AG09309 (cell line): ENCODE measurements around the gene SSBP4.

ENCODE experiments used
- DNase-seq: peaks from one replicate; pipeline ENCODE4 v3.0.0-alpha.2; 2010; ENCODE audit warnings: low read depth
- H3K4me3 ChIP-seq: 2 replicates; pipeline ENCODE4 v1.5.1; 2011; ENCODE audit warnings: mild to moderate bottlenecking, low read depth, low read length, moderate library complexity; ENCODE audit not compliant: control insufficient read depth
- TF ChIP-seq, protein P1 (sequence below): IDR thresholded peaks from 2 replicates; pipeline ENCODE4 v1.5.1; 2011; ENCODE audit warnings: mild to moderate bottlenecking, low read depth, low read length, inconsistent platforms; ENCODE audit not compliant: insufficient read depth, control insufficient read depth; ENCODE audit errors: missing control alignments

The SSBP4 gene

DNA sequence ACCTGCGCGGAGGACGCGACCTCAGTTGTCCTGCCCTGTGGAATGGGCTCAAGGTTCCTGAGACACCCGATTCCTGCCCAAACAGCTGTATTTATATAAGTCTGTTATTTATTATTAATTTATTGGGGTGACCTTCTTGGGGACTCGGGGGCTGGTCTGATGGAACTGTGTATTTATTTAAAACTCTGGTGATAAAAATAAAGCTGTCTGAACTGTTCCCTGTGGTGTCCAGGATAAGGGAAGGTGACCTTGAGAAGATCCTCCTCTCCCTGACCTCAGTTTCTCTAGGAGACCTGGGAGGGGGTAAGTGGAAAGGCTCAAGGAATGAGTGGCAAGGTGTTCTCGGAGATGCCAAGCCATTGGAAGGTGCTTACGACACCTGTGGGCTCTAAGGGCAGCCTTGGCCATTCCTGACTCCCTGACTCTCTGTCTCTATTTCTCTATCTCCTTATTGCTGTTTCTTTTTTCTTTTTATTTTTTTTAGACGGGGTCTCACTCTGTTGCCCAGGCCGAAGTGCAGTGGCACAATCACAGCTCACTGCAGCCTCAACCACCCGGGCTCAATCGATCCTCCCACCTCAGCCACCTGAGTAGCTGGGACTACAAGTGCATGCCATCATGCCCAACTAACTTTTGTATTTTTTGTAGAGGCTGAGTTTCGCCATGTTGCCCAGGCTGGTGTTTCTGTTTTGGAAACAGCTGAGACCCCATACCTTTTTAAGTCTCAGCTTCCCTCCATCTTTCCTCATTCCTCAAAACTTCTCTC, 30.1 kb upstream of the SSBP4 start:
- H3K4me3 ChIP-seq: peak overlapping the region; percentile 8; the same call in 1 of the 2 replicates
- TF ChIP-seq, protein P1, sequence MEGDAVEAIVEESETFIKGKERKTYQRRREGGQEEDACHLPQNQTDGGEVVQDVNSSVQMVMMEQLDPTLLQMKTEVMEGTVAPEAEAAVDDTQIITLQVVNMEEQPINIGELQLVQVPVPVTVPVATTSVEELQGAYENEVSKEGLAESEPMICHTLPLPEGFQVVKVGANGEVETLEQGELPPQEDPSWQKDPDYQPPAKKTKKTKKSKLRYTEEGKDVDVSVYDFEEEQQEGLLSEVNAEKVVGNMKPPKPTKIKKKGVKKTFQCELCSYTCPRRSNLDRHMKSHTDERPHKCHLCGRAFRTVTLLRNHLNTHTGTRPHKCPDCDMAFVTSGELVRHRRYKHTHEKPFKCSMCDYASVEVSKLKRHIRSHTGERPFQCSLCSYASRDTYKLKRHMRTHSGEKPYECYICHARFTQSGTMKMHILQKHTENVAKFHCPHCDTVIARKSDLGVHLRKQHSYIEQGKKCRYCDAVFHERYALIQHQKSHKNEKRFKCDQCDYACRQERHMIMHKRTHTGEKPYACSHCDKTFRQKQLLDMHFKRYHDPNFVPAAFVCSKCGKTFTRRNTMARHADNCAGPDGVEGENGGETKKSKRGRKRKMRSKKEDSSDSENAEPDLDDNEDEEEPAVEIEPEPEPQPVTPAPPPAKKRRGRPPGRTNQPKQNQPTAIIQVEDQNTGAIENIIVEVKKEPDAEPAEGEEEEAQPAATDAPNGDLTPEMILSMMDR: no peak
- DNase-seq: no peak

DNA sequence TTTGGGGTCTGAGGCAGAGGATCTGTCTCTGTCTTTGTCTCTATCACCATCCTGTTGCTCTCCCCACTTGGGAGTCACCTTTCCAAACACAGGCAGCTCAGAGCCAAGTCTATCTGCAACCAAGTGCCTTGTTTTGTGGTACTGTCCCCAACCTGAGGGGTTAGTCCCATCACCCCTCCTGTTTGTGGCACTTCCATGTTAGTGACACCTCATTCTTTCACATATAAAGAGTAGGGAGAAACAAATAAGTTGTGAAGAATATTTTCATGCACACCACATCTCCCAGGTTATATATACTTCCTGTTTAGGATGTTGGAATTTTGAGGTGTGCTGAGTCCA, 29.5 kb upstream of the SSBP4 start:
- TF ChIP-seq, protein P1: no peak

DNA sequence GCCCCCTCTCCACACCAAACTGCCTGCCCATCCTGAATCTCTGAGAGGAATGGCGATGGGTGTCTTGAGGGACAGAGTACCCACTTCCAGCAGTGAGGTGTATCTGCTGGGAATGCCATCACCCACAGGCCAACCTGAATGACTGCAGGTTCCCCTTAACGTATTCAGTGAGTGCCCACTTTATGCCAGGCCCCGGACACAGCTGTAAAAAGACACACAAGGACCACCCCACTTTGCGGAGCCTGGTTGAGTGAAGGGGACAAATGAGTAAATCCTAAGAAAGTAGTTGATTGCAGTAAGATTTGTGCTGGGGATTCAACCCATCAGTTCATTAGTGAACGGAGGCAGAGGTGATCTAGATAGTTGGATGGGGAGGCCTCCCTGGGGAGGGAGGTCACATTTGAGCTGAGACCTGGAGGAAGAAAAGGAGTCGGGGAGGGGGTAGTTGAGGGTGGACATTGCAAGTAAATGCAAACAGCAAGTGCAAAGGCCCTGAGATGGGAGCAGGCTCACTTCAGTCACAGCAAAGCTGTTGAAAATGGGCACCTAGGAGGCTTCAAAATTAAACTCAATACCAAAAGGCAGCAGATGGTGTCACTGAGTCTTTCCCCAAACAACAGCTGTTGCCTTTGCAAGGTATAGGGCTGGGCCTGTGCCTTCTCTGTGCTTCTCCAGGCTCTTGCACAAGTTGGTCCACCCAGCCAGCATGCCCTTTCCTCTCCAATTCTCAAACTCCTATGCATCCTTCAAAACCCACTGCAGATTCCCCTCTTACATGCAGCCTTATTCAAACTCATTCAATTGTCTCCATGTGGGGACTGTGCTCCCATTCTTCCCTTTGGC, 28.9 kb upstream of the SSBP4 start:
- TF ChIP-seq, protein P1: no peak
- no peak overlapping the region for H3K4me3 ChIP-seq
- DNase-seq: no peak

More for the DNA sequence above, 29.5 kb upstream of the SSBP4 start:
- no peak overlapping the region for H3K4me3 ChIP-seq
- no peak for DNase-seq

DNA sequence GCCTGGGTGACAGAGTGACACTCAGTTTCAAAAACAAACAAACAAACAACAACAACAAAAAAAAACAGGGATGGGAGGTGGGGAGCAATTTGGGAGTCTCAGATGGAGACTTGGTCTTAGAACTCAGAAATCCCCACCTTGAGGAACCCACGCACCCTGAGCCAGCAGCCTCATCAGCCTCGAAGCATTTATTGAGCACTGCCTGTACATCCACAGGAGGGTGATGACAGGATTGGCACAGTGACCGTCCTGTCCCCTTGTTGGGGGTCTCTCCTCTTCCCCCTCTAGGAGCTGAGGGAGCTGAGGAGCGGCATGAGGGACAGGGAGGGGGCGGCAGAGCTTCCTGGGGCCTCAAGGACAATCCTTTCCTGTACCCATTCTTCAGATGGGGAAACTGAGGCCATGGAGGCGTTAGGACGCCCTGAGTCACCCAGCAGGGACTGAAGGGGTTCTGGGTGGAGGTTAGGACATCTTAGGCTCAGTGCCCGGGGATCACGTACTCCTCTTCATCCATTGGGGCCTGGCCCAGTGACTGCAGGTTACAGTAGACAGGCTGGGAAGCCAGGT, 27.6 kb upstream of the SSBP4 start:
- no peak overlapping the region for H3K4me3 ChIP-seq
- TF ChIP-seq, protein P1: no peak
- DNase-seq: no peak

DNA sequence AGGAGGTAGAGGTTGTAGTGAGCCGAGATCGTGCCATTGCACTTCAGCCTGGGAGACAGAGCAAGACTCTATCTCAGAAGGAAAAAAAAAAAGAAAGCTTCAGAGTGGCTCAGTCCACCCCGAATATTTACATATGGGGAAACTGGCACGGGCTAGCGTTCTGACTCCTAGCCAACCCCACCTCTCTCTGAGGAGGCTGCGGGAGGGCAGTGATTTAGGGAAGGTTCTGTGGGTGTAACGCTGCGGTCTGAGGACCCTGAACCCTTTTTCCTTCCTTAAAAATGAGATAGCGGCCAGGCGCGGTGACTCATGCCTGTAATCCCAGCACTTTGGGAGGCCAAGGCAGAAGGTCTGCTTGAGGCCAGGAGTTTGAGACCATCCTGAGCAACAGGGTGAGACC, 26.8 kb upstream of the SSBP4 start:
- TF ChIP-seq, protein P1: no peak
- H3K4me3 ChIP-seq: no peak overlapping the region
- DNase-seq: no peak

DNA sequence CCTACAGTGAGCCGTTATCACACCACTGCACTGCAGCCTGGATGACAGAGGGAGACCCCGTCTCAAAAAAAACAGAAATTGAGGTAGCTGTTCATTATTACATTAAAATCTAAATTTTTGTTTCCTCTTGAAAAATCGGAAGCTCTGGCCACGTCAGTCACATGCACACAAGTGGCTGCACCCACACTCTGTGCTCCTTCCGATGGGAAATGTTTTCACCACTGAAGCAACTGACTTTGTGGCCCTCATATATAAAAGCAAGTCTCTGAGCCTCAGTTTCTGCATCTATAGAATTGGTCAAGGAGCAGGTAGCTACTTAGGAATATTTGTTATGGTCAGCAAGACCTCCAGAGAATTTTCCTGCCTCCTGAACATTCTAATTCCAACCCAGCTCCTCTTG, 26.3 kb upstream of the SSBP4 start:
- TF ChIP-seq, protein P1: no peak
- no peak for DNase-seq
- H3K4me3 ChIP-seq: no peak overlapping the region
